Parathyroid adenoma (tissue), 2 donors: ENCODE results near the gene SMPX.

Experiments used
- H2AFZ ChIP-seq: fragments of 300-600 bp; sonication (generic); one replicate; pipeline ENCODE4 v1.7.0; 2017; ENCODE audit warnings: antibody characterized with exemption, mild to moderate bottlenecking
- H3K27ac ChIP-seq: fragments of 300-600 bp; sonication (generic); one replicate; pipeline ENCODE4 v1.7.0; 2017
- H3K27me3 ChIP-seq: fragments of 300-600 bp; sonication (generic); one replicate; pipeline ENCODE4 v1.7.0; 2017; ENCODE audit warnings: low read length; ENCODE audit not compliant: control insufficient read depth, insufficient read depth
- H3K36me3 ChIP-seq: fragments of 300-600 bp; sonication (generic); one replicate; pipeline ENCODE4 v1.7.0; 2017; ENCODE audit warnings: low read length; ENCODE audit not compliant: control insufficient read depth, insufficient read depth
- H3K4me1 ChIP-seq: fragments of 300-600 bp; sonication (generic); one replicate; pipeline ENCODE4 v1.7.0; 2017; ENCODE audit warnings: control low read depth
- H3K4me2 ChIP-seq: fragments of 300-600 bp; sonication (generic); one replicate; pipeline ENCODE4 v1.7.0; 2017; ENCODE audit warnings: low read length
- H3K4me3 ChIP-seq: fragments of 300-600 bp; sonication (generic); one replicate; pipeline ENCODE4 v1.7.0; 2017; ENCODE audit warnings: low read depth, low read length
- H3K79me2 ChIP-seq: fragments of 300-600 bp; sonication (generic); one replicate; pipeline ENCODE4 v1.7.0; 2017; ENCODE audit warnings: control low read depth
- H3K9ac ChIP-seq: fragments of 300-600 bp; sonication (generic); one replicate; pipeline ENCODE4 v1.7.0; 2017; ENCODE audit warnings: mild to moderate bottlenecking
- H3K9me3 ChIP-seq: fragments of 300-600 bp; sonication (generic); one replicate; pipeline ENCODE4 v1.7.0; 2017; ENCODE audit warnings: low read length; ENCODE audit not compliant: control insufficient read depth
- CTCF ChIP-seq: fragments of 300-600 bp; sonication (generic); IDR thresholded peaks from one replicate; pipeline ENCODE4 v1.7.0; 2017; ENCODE audit warnings: antibody characterized with exemption, mild to moderate bottlenecking
- donor health status: primary hyperparathyroidism.

The SMPX gene

GRCh38 chrX:21735038-21735767 is 22.7 kb downstream of the SMPX start:
- H3K4me3 ChIP-seq: no peak overlapping the region
- no peak overlapping the region for H3K9ac ChIP-seq
- H2AFZ ChIP-seq: no peak overlapping the region
- no peak for TF ChIP-seq CTCF
- no peak overlapping the region for H3K4me2 ChIP-seq
- no peaks in the 10 kb centered on the region for H3K79me2 ChIP-seq
- H3K27me3 ChIP-seq: no peaks in the 10 kb centered on the region
- H3K27ac ChIP-seq: no peak overlapping the region
- no peaks in the 10 kb centered on the region for H3K36me3 ChIP-seq
- no peaks in the 10 kb centered on the region for H3K4me1 ChIP-seq
- no peaks in the 10 kb centered on the region for H3K9me3 ChIP-seq

GRCh38 chrX:21734175-21734574 is 23.7 kb downstream of the SMPX start:
- Histone ChIP-seq H3K36me3 (no peaks in the 10 kb centered on the region), H3K27me3 (no peaks in the 10 kb centered on the region), H3K4me1 (no peaks in the 10 kb centered on the region), H3K4me3 (no peak overlapping the region), H3K79me2 (no peaks in the 10 kb centered on the region), H3K9ac (no peak overlapping the region), H2AFZ (no peak overlapping the region), H3K27ac (no peak overlapping the region), H3K9me3 (no peaks in the 10 kb centered on the region), H3K4me2 (no peak overlapping the region)
- no peak for TF ChIP-seq CTCF

DNA sequence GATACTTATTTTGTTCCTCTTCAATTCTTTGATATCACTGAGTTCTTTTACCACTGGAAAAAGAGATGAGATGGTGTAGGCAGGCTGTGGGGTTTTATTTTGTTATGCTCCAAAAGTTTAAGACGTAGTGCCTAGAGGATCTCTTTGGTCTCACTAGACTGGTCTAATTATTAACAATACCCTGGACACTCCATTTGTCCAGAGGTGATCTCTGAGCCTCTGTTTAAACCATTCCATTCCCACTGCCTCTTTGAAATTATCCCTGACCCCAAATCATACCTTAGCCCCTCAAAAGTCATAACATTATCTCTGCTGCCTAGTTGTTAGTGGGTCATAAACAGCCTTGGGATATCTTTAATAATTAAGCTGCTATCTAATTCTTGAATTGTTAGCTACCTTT is 24.2 kb downstream of the SMPX start:
- Histone ChIP-seq H3K4me3 (no peak overlapping the region), H3K79me2 (no peaks in the 10 kb centered on the region), H3K27ac (no peak overlapping the region), H3K9ac (no peak overlapping the region), H2AFZ (no peak overlapping the region), H3K9me3 (no peaks in the 10 kb centered on the region), H3K27me3 (no peaks in the 10 kb centered on the region), H3K36me3 (no peaks in the 10 kb centered on the region), H3K4me2 (no peak overlapping the region), H3K4me1 (no peaks in the 10 kb centered on the region)
- TF ChIP-seq CTCF: no peak

GRCh38 chrX:21730026-21730425 is 27.9 kb downstream of the SMPX start:
- Histone ChIP-seq H3K9ac (no peak overlapping the region), H3K27ac (no peak overlapping the region), H3K79me2 (no peaks in the 10 kb centered on the region), H2AFZ (no peak overlapping the region), H3K4me2 (no peak overlapping the region), H3K36me3 (no peaks in the 10 kb centered on the region), H3K27me3 (no peaks in the 10 kb centered on the region), H3K4me1 (no peaks in the 10 kb centered on the region), H3K4me3 (no peak overlapping the region), H3K9me3 (no peaks in the 10 kb centered on the region)
- no peak for TF ChIP-seq CTCF
